Activated CD8-positive, alpha-beta T cell treated with anti-CD3 and anti-CD28 coated beads for 36 hours (primary cell): Measurements from ENCODE around the gene CDK13. TPM values are rescaled to one million over a fixed set of nuclear protein-coding genes. Genes with fewer than 3 reads are reported as not detected.

ENCODE experiments used
- ATAC-seq: fragments of 200-7000 bp; cut with Tn5 transposase; one replicate; pipeline ENCODE4 v1.10.0; 2021; ENCODE audit warnings: mild to moderate bottlenecking, moderate library complexity
- CTCF ChIA-PET: fragments of 350-600 bp; sonication (Branson Sonifier 250); formaldehyde crosslinking; loops from one replicate; lab custom pipeline; 2021; ENCODE audit warnings: antibody characterized with exemption; lab: Charles Lee
- POLR2A ChIA-PET: fragments of 350-600 bp; sonication (Branson Sonifier 250); formaldehyde crosslinking; loops from one replicate; lab custom pipeline; 2021; ENCODE audit warnings: antibody characterized with exemption; lab: Charles Lee
- DNase-seq: peaks from one replicate; pipeline ENCODE4 v3.0.0-alpha.2; 2020
- H3K27ac Mint-ChIP-seq: one replicate; pipeline ENCODE4 v1.8.0; 2021; ENCODE audit warnings: mild to moderate bottlenecking, mixed read lengths
- H3K27me3 Mint-ChIP-seq: one replicate; pipeline ENCODE4 v1.8.0; 2021; ENCODE audit warnings: mixed read lengths
- H3K36me3 Mint-ChIP-seq: one replicate; pipeline ENCODE4 v1.8.0; 2021; ENCODE audit warnings: low read depth, mixed read lengths
- H3K4me1 Mint-ChIP-seq: one replicate; pipeline ENCODE4 v1.8.0; 2021; ENCODE audit warnings: low read depth, mixed read lengths
- H3K4me3 Mint-ChIP-seq: one replicate; pipeline ENCODE4 v1.8.0; 2021; ENCODE audit warnings: mild to moderate bottlenecking, moderate library complexity, mixed read lengths
- H3K9me3 Mint-ChIP-seq: one replicate; pipeline ENCODE4 v1.8.0; 2021; ENCODE audit warnings: mixed read lengths
- CTCF ChIP-seq: fragments of 200-600 bp; IDR thresholded peaks from one replicate; pipeline ENCODE4 v1.8.0; 2022; ENCODE audit warnings: antibody characterized with exemption, mild to moderate bottlenecking
- intact Hi-C: fragments of 100-400 bp; cut with micrococcal nuclease; formaldehyde crosslinking; loops from one replicate; pipeline ENCODE4 v1.10.0; 2022
- total RNA-seq, 2 experiments: library from RNA; stranded (reverse); gene quantifications; one replicate each; pipeline ENCODE4 v1.2.3, GENCODE V29; 2021

Gene CDK13
- total RNA-seq, 2 experiments from 2014 or later = 31.6 to 32.2 TPM

- Mint-ChIP-seq H3K4me1 (peaks cover 9% of the 10 kb centered on the region), H3K27me3 (no peaks in the 10 kb centered on the region), H3K9me3 (no peaks in the 10 kb centered on the region), H3K27ac (peak overlapping the region; percentile 64), H3K36me3 (peaks cover 18% of the 10 kb centered on the region), H3K4me3 (no peak overlapping the region)
- CTCF ChIA-PET = no interaction called here
- POLR2A ChIA-PET = no interaction called here
- intact Hi-C loops = no loop called here
- no peak for TF ChIP-seq CTCF
- DNase-seq (no peak), ATAC-seq (no peak)
Observed at GRCh38 chr7:40095695-40096327, 145.8 kb downstream of the CDK13 start.

- ChIA-PET POLR2A (interaction anchor here (0.6 kb wide), 1 partner anchor 11 kb away, joined by 3 read pairs; no protein-coding TSS in a partner anchor), CTCF (interaction anchor here (1.5 kb wide), 1 partner anchor 45 kb away, joined by 5 read pairs; no protein-coding TSS in a partner anchor)
- Mint-ChIP-seq H3K4me1 (peaks cover 9% of the 10 kb centered on the region), H3K9me3 (no peaks in the 10 kb centered on the region), H3K27me3 (no peaks in the 10 kb centered on the region), H3K36me3 (peaks cover 16% of the 10 kb centered on the region), H3K27ac (no peak overlapping the region), H3K4me3 (no peak overlapping the region)
- intact Hi-C loops = no loop called here
- TF ChIP-seq CTCF = no peak
- ATAC-seq (no peak), DNase-seq (no peak)
Observed at GRCh38 chr7:40097728-40098127, 147.7 kb downstream of the CDK13 start.

GRCh38 chr7:40098810-40099209 lies 148.8 kb downstream of the CDK13 start:
- no peak for DNase-seq

GRCh38 chr7:40099837-40100236 lies 149.8 kb downstream of the CDK13 start:
- peaks cover 9% of the 10 kb centered on the region for H3K4me1 Mint-ChIP-seq
- no peak for TF ChIP-seq CTCF
- H3K36me3 Mint-ChIP-seq = peaks cover 8% of the 10 kb centered on the region
- ATAC-seq (no peak), DNase-seq (no peak)
- ChIA-PET POLR2A (no interaction called here), CTCF (no interaction called here)
- no peak overlapping the region for H3K27ac Mint-ChIP-seq
- H3K9me3 Mint-ChIP-seq = no peaks in the 10 kb centered on the region
- no peak overlapping the region for H3K4me3 Mint-ChIP-seq
- intact Hi-C loops = no loop called here
- H3K27me3 Mint-ChIP-seq = no peaks in the 10 kb centered on the region

More at GRCh38 chr7:40098810-40099209, 148.8 kb downstream of the CDK13 start:
- Mint-ChIP-seq H3K4me3 (no peak overlapping the region), H3K9me3 (no peaks in the 10 kb centered on the region), H3K27ac (no peak overlapping the region), H3K4me1 (peaks cover 9% of the 10 kb centered on the region), H3K27me3 (no peaks in the 10 kb centered on the region), H3K36me3 (peaks cover 16% of the 10 kb centered on the region)
- no peak for TF ChIP-seq CTCF
- POLR2A ChIA-PET = no interaction called here
- no peak for ATAC-seq
- intact Hi-C loops = no loop called here
- CTCF ChIA-PET = no interaction called here

GRCh38 chr7:40101201-40101600 lies 151.1 kb downstream of the CDK13 start:
- DNase-seq (no peak), ATAC-seq (no peak)
- no peaks in the 10 kb centered on the region for H3K9me3 Mint-ChIP-seq
- H3K4me3 Mint-ChIP-seq = no peak overlapping the region
- no peak overlapping the region for H3K27ac Mint-ChIP-seq
- ChIA-PET POLR2A (no interaction called here), CTCF (interaction anchor here (0.9 kb wide), 1 partner anchor 521 kb away, joined by 3 read pairs; no protein-coding TSS in a partner anchor)
- peaks cover under 1% of the 10 kb centered on the region for H3K36me3 Mint-ChIP-seq
- H3K27me3 Mint-ChIP-seq = no peaks in the 10 kb centered on the region
- H3K4me1 Mint-ChIP-seq = peaks cover 3% of the 10 kb centered on the region
- no peak for TF ChIP-seq CTCF
- intact Hi-C loops = no loop called here
